Activated naive CD4-positive, alpha-beta T cell treated with anti-CD3 and anti-CD28 coated beads, Interleukin-2, amount 50 U/mL, for 72 hours (primary cell): ENCODE measurements around the gene FMO4. TPM values are rescaled to one million over a fixed set of nuclear protein-coding genes. Genes with fewer than 3 reads are reported as not detected.
"Not testable (repeated sequence)": the region's sequence is repeated elsewhere in the genome, so short reads cannot be mapped to it uniquely, and the experiment has no call there.

Source experiments
- ATAC-seq, 2 donors: fragments of 150-1000 bp; cut with Tn5 transposase; 2 replicates each; pipeline ENCODE4 v1.10.0; 2021; ENCODE audit warnings: mild to moderate bottlenecking in 2 of 2, moderate library complexity in 2 of 2
- DNase-seq, 2 donors: peaks; one replicate each; pipeline ENCODE4 v3.0.0; 2021 to 2022; ENCODE audit warnings: low spot score in 2 of 2
- H3K27ac Mint-ChIP-seq, 2 donors: one replicate each; pipeline ENCODE4 v1.8.0; 2022; ENCODE audit warnings: mild to moderate bottlenecking in 2 of 2, mixed read lengths in 2 of 2
- H3K36me3 Mint-ChIP-seq, 2 donors: one replicate each; pipeline ENCODE4 v1.8.0; 2022; ENCODE audit warnings: mixed read lengths in 2 of 2
- H3K9me3 Mint-ChIP-seq, 2 donors: one replicate each; pipeline ENCODE4 v1.8.0; 2022; ENCODE audit warnings: mixed read lengths in 2 of 2
- total RNA-seq, 2 donors: library from RNA; stranded (reverse); gene quantifications; one replicate each; pipeline ENCODE4 v1.2.3, GENCODE V29; 2022

FMO4 gene
- total RNA-seq, 2 donors from 2014 or later: 2.4 to 2.9 TPM

- DNase-seq, ATAC-seq, H3K27ac Mint-ChIP-seq: not testable (repeated sequence)
- Mint-ChIP-seq H3K9me3 (peaks cover 17 to 27% of the 10 kb centered on the region in 2 donors), H3K36me3 (peaks cover 9 to 14% of the 10 kb centered on the region in 2 donors)
Measured at GRCh38 chr1:171359355-171359648, 45.3 kb downstream of the FMO4 start.

GRCh38 chr1:171359731-171360527, 45.9 kb downstream of the FMO4 start:
- ATAC-seq, DNase-seq, H3K27ac Mint-ChIP-seq: not testable (repeated sequence)
- H3K9me3 Mint-ChIP-seq: peaks cover 17 to 27% of the 10 kb centered on the region in 2 donors
- H3K36me3 Mint-ChIP-seq: peaks cover 9 to 14% of the 10 kb centered on the region in 2 donors

GRCh38 chr1:171366085-171366484, 52.1 kb downstream of the FMO4 start:
- no peak overlapping the region for H3K27ac Mint-ChIP-seq
- ATAC-seq: no peak
- no peak for DNase-seq
- H3K9me3 Mint-ChIP-seq: peaks cover 12 to 21% of the 10 kb centered on the region in 2 donors
- peaks cover 7 to 9% of the 10 kb centered on the region in 2 donors for H3K36me3 Mint-ChIP-seq

GRCh38 chr1:171366816-171367215, 52.8 kb downstream of the FMO4 start:
- no peak for DNase-seq
- Mint-ChIP-seq H3K36me3 (peaks cover 7 to 9% of the 10 kb centered on the region in 2 donors), H3K9me3 (peaks cover 12 to 18% of the 10 kb centered on the region in 2 donors), H3K27ac (no peak overlapping the region)
- no peak for ATAC-seq

GRCh38 chr1:171367436-171367835, 53.5 kb downstream of the FMO4 start:
- Mint-ChIP-seq H3K27ac (no peak overlapping the region), H3K9me3 (peaks cover 7 to 12% of the 10 kb centered on the region in 2 donors), H3K36me3 (peaks cover 2 to 4% of the 10 kb centered on the region in 2 donors)
- DNase-seq: no peak
- no peak for ATAC-seq

- Mint-ChIP-seq H3K27ac (no peak overlapping the region), H3K36me3 (no peaks in the 10 kb centered on the region), H3K9me3 (no peaks in the 10 kb centered on the region)
- no peak for ATAC-seq
- DNase-seq: no peak
Measured at GRCh38 chr1:171372418-171373084, 58.6 kb downstream of the FMO4 start.

GRCh38 chr1:171373357-171374122, 59.6 kb downstream of the FMO4 start:
- ATAC-seq, H3K36me3 Mint-ChIP-seq, H3K9me3 Mint-ChIP-seq, H3K27ac Mint-ChIP-seq, DNase-seq: not testable (repeated sequence)

- DNase-seq: no peak
- no peak for ATAC-seq
- H3K9me3 Mint-ChIP-seq: peaks cover 0 to 4% of the 10 kb centered on the region in 2 donors
- no peaks in the 10 kb centered on the region for H3K36me3 Mint-ChIP-seq
- H3K27ac Mint-ChIP-seq: no peak overlapping the region
Measured at GRCh38 chr1:171379846-171380245, 65.9 kb downstream of the FMO4 start.

GRCh38 chr1:171381866-171382210, 67.9 kb downstream of the FMO4 start:
- H3K36me3 Mint-ChIP-seq: no peaks in the 10 kb centered on the region
- DNase-seq (no peak), ATAC-seq (no peak)
- no peak overlapping the region for H3K27ac Mint-ChIP-seq
- H3K9me3 Mint-ChIP-seq: peaks cover 0 to 4% of the 10 kb centered on the region in 2 donors

GRCh38 chr1:171384496-171384895, 70.5 kb downstream of the FMO4 start:
- ATAC-seq (no peak), DNase-seq (no peak)
- Mint-ChIP-seq H3K36me3 (no peaks in the 10 kb centered on the region), H3K9me3 (peaks cover 0 to 4% of the 10 kb centered on the region in 2 donors), H3K27ac (no peak overlapping the region)

- Mint-ChIP-seq H3K36me3 (no peaks in the 10 kb centered on the region), H3K9me3 (no peaks in the 10 kb centered on the region), H3K27ac (no peak overlapping the region)
- DNase-seq (no peak), ATAC-seq (no peak)
Measured at GRCh38 chr1:171389171-171389570, 75.2 kb downstream of the FMO4 start.

- not testable (repeated sequence) for ATAC-seq, H3K36me3 Mint-ChIP-seq
Measured at GRCh38 chr1:171390740-171391139, 76.8 kb downstream of the FMO4 start.

More at GRCh38 chr1:171390740-171391139, 76.8 kb downstream of the FMO4 start:
- H3K9me3 Mint-ChIP-seq, H3K27ac Mint-ChIP-seq, DNase-seq: not testable (repeated sequence)

Other genes with a start within 250 kb of the FMO4 start
- not detected for gene FMO3, start 223.3 kb upstream of the FMO4 start, total RNA-seq
- gene FMO2, start 128.9 kb upstream of the FMO4 start, total RNA-seq: not detected
- not detected for gene FMO1, start 65.7 kb upstream of the FMO4 start, total RNA-seq
- gene PRRC2C, start 171.3 kb downstream of the FMO4 start, total RNA-seq: 100 to 1,000 TPM; 211 to 248 TPM